Endothelial cell of umbilical vein (primary cell): ENCODE results near the gene PRKCZ.

ENCODE experiments used
- CTCF ChIP-seq, 2 donors: IDR thresholded peaks; 1 replicate in 1 of 2; 2 replicates in 1 of 2; pipeline ENCODE4 v1.5.1; 2011; ENCODE audit warnings: low read length in 2 of 2, mild to moderate bottlenecking in 2 of 2, moderate library complexity in 2 of 2, control low read depth in 1 of 2, inconsistent platforms in 1 of 2, low read depth in 1 of 2; ENCODE audit not compliant: insufficient read depth in 1 of 2; ENCODE audit errors: extremely low read depth in 1 of 2
- MYC ChIP-seq: IDR thresholded peaks from one replicate; pipeline ENCODE4 v1.6.1; 2011; ENCODE audit warnings: mild to moderate bottlenecking, low read depth, low read length
- POLR2A ChIP-seq: IDR thresholded peaks from 2 replicates; pipeline ENCODE4 v1.6.1; 2012; ENCODE audit warnings: low read depth, mild to moderate bottlenecking, control low read depth, low read length
- POLR2AphosphoS5 ChIP-seq: IDR thresholded peaks from 2 replicates; pipeline ENCODE4 v1.6.1; 2012; ENCODE audit warnings: low read depth, mild to moderate bottlenecking, control low read depth, low read length, moderate library complexity; ENCODE audit not compliant: insufficient read depth

GRCh38 chr1:2089051-2089450 lies 38.8 kb downstream of the PRKCZ start:
- TF ChIP-seq CTCF (IDR thresholded peaks at IDR 0.05; ENCODE audit: extremely low read depth in 1 of 2, insufficient read depth in 1 of 2, low read depth in 1 of 2, low read length in 2 of 2) (no peak), POLR2A (no peak), MYC (no peak), POLR2AphosphoS5 (no peak)
